ENCODE data around the gene MRC1. TPM values are rescaled to one million over a fixed set of nuclear protein-coding genes. Genes with fewer than 3 reads are reported as not detected.

The MRC1 gene
- total and polyA plus RNA-seq, 2 donors (not counting 1 experiment from before 2014, with no cell fraction given) = 0.12 TPM; not detected in 1

GRCh38 chr10:17857040-17857439 lies 47.9 kb downstream of the MRC1 start:
- WGBS (ENCODE audit: insufficient coverage) = 0% methylated on average over 1 of the region's 3 CpGs
- Mint-ChIP-seq H3K4me3 (no peak overlapping the region), H3K4me1 (peaks cover 7% of the 10 kb centered on the region), H3K27me3 (no peaks in the 10 kb centered on the region), H3K9me3 (ENCODE audit: insufficient read depth) (no peaks in the 10 kb centered on the region), H3K27ac (no peak overlapping the region)
- Histone ChIP-seq H3K27me3 (replicated peaks in 1 of 4; ENCODE audit: control extremely low read depth in 1 of 4, control insufficient read depth in 3 of 4, insufficient read depth in 4 of 4, low read length in 3 of 4) (no peaks in the 10 kb centered on the region), H3K4me3 (ENCODE audit: control extremely low read depth in 1 of 5, extremely low read depth in 1 of 5, insufficient read depth in 1 of 5, low read depth in 2 of 5, low read length in 4 of 5) (no peak overlapping the region), H2AFZ (ENCODE audit: insufficient read depth, low read depth, low read length, poor library complexity, severe bottlenecking) (no peak overlapping the region), H3K9me3 (ENCODE audit: control extremely low read depth in 1 of 3, control insufficient read depth in 2 of 3, insufficient read depth in 1 of 3, low read length in 2 of 3) (peaks cover 0 to 6% (median 0%) of the 10 kb centered on the region in 3 donors), H3K79me2 (ENCODE audit: control insufficient read depth, insufficient read depth, low read length) (no peaks in the 10 kb centered on the region), H4K20me1 (ENCODE audit: control insufficient read depth, insufficient read depth, low read length, poor library complexity, severe bottlenecking) (no peaks in the 10 kb centered on the region), H3K9ac (ENCODE audit: low read length) (no peak overlapping the region), H3K4me1 (ENCODE audit: control insufficient read depth in 2 of 2, insufficient read depth in 2 of 2, low read length in 2 of 2) (peaks cover 0 to 3% of the 10 kb centered on the region in 2 donors), H3K27ac (ENCODE audit: low read length in 2 of 2) (no peak overlapping the region), H3K4me2 (replicated peaks; ENCODE audit: low read depth, low read length, poor library complexity, severe bottlenecking) (no peak overlapping the region), H3K36me3 (replicated peaks in 1 of 2; ENCODE audit: control extremely low read depth in 1 of 2, control insufficient read depth in 1 of 2, extremely low read depth in 1 of 2, insufficient read depth in 2 of 2, low read length in 1 of 2) (no peaks in the 10 kb centered on the region)
- DNase-seq = no peak
- intact Hi-C loops (cut with micrococcal nuclease) = no loop called here
- TF ChIP-seq CTCF (IDR thresholded peaks at IDR 0.05) (no peak), EZH2 (IDR thresholded peaks at IDR 0.05; ENCODE audit: borderline replicate concordance, insufficient read depth, low read depth, low read length, poor library complexity, severe bottlenecking) (no peak)
- ATAC-seq (ENCODE audit: low read depth) = no peak
- ChIA-PET CTCF (no interaction called here), POLR2A (no interaction called here)

- Histone ChIP-seq H3K9ac (ENCODE audit: low read length) (no peak overlapping the region), H2AFZ (ENCODE audit: insufficient read depth, low read depth, low read length, poor library complexity, severe bottlenecking) (no peak overlapping the region), H3K79me2 (ENCODE audit: control insufficient read depth, insufficient read depth, low read length) (no peaks in the 10 kb centered on the region), H3K27me3 (replicated peaks in 1 of 4; ENCODE audit: control extremely low read depth in 1 of 4, control insufficient read depth in 3 of 4, insufficient read depth in 4 of 4, low read length in 3 of 4) (no peaks in the 10 kb centered on the region), H3K4me1 (ENCODE audit: control insufficient read depth in 2 of 2, insufficient read depth in 2 of 2, low read length in 2 of 2) (peaks cover 0 to 3% of the 10 kb centered on the region in 2 donors), H3K36me3 (replicated peaks in 1 of 2; ENCODE audit: control extremely low read depth in 1 of 2, control insufficient read depth in 1 of 2, extremely low read depth in 1 of 2, insufficient read depth in 2 of 2, low read length in 1 of 2) (no peaks in the 10 kb centered on the region), H3K4me2 (replicated peaks; ENCODE audit: low read depth, low read length, poor library complexity, severe bottlenecking) (no peak overlapping the region), H3K27ac (ENCODE audit: low read length in 2 of 2) (no peak overlapping the region), H3K9me3 (ENCODE audit: control extremely low read depth in 1 of 3, control insufficient read depth in 2 of 3, insufficient read depth in 1 of 3, low read length in 2 of 3) (peaks cover 0 to 6% (median 0%) of the 10 kb centered on the region in 3 donors), H3K4me3 (ENCODE audit: control extremely low read depth in 1 of 5, extremely low read depth in 1 of 5, insufficient read depth in 1 of 5, low read depth in 2 of 5, low read length in 4 of 5) (no peak overlapping the region), H4K20me1 (ENCODE audit: control insufficient read depth, insufficient read depth, low read length, poor library complexity, severe bottlenecking) (no peaks in the 10 kb centered on the region)
- WGBS (ENCODE audit: insufficient coverage) = 42% methylated on average over 3 of the region's 8 CpGs
- H3K4me1 Mint-ChIP-seq = peaks cover 5% of the 10 kb centered on the region
- ChIA-PET CTCF (interaction anchor here (0.7 kb wide), 1 partner anchor 343 kb away, joined by 4 read pairs; no protein-coding TSS in a partner anchor), POLR2A (no interaction called here)
- H3K27ac Mint-ChIP-seq = no peak overlapping the region
- intact Hi-C loops (cut with micrococcal nuclease) = no loop called here
- ATAC-seq (ENCODE audit: low read depth) (no peak), DNase-seq (no peak)
- TF ChIP-seq CTCF (IDR thresholded peaks at IDR 0.05) (no peak), EZH2 (IDR thresholded peaks at IDR 0.05; ENCODE audit: borderline replicate concordance, insufficient read depth, low read depth, low read length, poor library complexity, severe bottlenecking) (no peak)
- H3K4me3 Mint-ChIP-seq = no peak overlapping the region
- no peaks in the 10 kb centered on the region for H3K27me3 Mint-ChIP-seq
- H3K9me3 Mint-ChIP-seq (ENCODE audit: insufficient read depth) = no peaks in the 10 kb centered on the region
Observed at GRCh38 chr10:17859492-17860156, 50.5 kb downstream of the MRC1 start.

All from B cell (primary cell).